GM19035 (cell line): ENCODE results near the gene SCUBE1.

ENCODE experiments used
- ATAC-seq: cut with Tn5 transposase; IDR thresholded peaks from one replicate; pipeline ENCODE4 v1.9.1; 2021; ENCODE audit not compliant: unreplicated experiment

Gene SCUBE1

DNA sequence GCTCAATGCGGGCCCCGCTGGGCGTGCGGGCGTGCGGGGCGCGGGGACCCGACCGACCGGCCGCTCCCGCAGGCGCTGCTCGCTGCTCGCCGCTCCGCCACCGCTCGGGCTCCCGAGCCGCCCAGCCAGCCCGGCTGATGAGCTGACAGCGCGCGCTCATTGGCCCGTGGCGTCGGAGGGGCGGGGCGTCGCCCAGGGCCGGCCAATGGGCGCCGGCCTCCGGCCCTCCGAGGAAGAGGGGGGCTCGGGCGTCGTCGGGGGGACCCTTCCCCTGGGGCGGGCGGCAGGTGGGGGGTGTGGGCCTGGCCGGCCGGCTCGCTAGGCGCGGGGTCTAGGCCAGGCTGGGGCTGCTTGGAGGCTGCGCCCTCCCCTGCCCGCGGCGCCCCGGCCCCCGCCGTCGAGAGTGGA is at the start of gene SCUBE1:
SCUBE1 (minus strand) TSS at position 111 of the 408 bp plus-strand sequence. CDS start 111 bp downstream, outside the sequence.
- ATAC-seq, result no peak

GRCh38 chr22:43392385-43392989 is 49.3 kb upstream of the SCUBE1 start:
- no peak for ATAC-seq

DNA sequence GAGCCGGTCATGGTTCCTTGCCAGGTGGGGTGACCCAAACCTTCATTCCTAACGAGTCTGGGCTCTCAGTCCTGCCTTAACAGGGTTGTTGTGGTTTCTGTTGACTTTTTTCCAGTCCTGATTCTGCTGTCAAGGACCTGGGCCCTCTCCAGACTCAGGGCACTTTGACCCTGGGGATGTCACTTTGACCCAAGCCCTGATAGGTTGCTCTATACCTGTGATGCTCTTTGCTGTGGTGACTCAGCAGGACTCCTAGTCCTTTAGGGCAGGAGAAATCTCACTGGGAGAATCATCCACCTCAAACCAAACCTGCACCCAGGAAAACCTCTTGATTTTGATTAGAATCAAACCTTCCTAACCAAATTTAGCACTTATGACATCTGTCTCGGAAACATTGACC is 48.1 kb upstream of the SCUBE1 start:
- ATAC-seq, result no peak

DNA sequence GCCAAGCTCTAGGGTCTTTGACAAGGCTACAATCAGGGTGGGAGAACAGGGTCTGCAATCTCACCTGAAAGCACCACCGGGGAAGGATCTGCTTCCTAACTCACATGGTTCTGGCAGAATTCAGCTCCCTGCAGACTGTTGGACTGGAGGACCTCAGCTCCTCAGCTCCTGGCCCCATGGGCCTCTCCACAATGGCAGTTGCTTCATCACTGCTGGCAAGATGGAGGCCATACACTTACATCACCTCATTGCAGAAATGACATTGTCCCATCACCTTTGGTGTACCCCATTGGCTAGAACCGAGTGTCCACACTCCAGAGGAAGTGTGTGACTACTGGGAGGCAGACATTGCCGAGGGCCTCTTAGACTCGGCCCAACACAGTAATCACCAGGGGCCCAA is 47.7 kb upstream of the SCUBE1 start:
- ATAC-seq, result no peak

GRCh38 chr22:43390166-43390565 is 47.0 kb upstream of the SCUBE1 start:
- ATAC-seq, result no peak

GRCh38 chr22:43389227-43389836 is 46.2 kb upstream of the SCUBE1 start:
- ATAC-seq, result no peak

DNA sequence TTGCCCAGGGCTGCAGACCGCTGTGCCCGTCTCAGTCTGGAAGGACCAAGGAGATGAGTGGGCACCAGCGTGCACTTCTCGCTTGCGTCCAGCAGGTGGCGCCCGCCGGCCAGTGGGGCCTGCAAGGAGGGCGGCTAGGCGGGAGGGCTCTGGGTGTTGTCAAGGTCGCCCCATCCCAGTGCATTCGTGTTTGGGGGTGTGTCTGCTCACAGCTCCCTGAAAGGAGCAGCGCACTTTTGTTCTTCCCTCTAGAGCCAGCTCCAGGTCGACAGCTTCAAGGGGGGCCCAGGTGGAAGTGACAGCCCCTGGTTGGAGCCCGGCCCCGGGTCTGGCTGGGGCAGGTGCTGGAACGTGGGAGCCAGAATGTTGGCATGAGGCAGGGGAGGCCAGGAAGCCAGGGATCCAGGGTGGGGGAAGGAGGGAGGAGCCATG is 45.3 kb upstream of the SCUBE1 start:
- no peak for ATAC-seq

DNA sequence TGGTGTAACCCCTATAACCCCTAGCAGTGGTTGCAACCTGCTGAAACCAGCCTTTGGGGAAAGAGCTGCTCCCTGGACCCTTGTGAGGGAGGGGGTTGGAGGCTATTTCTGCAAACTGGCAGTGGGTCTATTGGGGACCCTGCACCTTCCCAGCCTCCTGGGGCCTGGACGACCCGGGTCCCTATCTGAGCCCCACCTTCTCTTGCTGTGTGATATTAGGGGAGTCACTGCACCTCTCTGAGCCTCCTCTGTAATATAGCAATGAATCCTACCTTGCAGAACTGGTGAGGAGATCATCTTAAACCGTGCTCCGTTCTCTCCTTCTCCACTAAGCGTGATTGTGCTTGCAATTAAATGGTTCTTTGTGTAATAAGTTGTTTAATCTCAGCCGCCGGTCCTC is 44.6 kb upstream of the SCUBE1 start:
- ATAC-seq, result no peak

DNA sequence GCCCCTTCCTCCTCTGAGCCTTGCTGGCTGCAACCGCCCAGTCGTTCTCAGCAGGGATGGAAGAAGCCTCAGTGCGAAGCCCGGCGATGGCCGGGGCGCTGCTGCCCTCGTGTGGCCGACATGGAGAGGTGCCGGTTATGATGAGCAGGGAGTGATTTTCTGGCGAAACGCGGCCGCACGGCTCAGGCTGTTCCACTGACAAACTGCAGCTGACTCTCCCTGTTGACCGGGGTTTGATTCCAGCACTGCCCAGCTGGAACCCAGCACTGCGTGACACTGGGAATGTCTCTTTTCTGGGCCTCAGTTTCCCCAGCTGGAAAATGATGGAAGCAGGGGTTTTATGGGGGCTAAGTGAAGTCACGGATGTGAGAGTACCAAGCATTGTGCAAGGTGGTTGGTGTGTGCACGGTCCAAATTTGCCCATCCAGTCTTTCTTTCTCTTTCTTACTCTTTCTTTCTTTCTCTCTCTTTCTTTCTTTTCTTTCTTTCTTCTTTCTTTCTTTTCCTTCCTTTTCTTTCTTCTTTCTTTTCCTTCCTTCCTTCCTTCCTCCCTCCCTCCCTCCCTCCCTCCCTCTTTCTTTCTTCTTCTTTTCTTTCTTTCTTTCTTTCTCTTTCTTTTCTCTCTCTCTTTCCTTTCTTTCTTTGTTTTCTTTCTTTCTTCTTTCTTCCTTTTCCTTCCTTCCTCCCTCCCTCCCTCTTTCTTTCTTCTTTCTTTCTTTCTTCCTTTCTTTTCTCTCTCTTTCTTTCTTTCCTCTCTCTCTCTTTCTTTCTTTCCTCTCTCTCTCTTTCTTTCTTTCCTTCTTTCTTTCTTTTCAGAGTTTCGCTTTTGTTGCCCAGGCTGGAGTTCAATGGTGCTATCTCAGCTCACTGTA is 42.8 kb upstream of the SCUBE1 start:
- no peak for ATAC-seq

- no peak for ATAC-seq
Observed at GRCh38 chr22:43384863-43385262, 41.7 kb upstream of the SCUBE1 start.

DNA sequence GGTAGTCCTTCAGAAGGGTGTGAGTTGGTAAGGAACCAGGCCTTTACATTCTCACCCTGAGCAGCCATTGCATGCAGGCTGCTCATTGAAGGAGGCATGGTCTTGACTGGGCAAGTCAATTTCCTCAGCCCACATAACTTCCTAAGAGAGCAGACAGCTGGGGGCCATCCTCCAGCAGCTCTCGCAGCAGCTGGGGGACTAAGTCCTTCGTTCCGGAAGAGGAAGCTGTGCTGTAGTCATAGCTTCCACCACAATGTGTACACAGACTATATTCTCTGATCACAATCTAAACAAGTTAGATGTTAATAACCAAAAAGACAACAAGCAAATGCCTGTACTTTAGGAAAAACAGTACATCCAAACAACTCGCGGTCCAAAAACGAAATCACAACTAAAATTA is 38.5 kb upstream of the SCUBE1 start:
- ATAC-seq, result no peak

- peak; percentile 66 for ATAC-seq
Observed at GRCh38 chr22:43377896-43378704, 34.9 kb upstream of the SCUBE1 start.

GRCh38 chr22:43377548-43377895 is 34.4 kb upstream of the SCUBE1 start:
- ATAC-seq, result no peak

GRCh38 chr22:43376765-43377547 is 33.8 kb upstream of the SCUBE1 start:
- peak; percentile 61 for ATAC-seq

- no peak for ATAC-seq
Observed at GRCh38 chr22:43375951-43376455, 32.8 kb upstream of the SCUBE1 start.

DNA sequence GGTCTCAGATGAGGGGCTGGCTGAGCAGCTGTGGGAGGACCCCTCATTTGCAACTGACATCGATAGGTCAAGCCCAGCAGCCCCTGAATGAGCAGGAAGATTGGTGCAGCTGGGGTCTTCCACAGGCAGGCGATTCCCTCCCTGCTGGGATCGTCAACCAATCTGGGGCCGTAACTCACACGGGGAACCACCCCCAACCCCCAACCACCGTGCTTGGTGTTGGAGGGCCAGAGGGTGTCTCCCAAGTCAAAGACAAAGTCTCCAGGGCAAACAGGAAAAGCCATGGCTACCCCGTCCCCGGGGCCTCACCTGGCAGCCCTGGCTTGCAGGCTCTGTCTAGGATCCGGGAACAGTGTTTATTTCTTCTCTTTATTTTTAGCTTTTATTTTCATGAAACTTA is 26.9 kb upstream of the SCUBE1 start:
- ATAC-seq, result no peak

GRCh38 chr22:43365715-43366440 is 22.7 kb upstream of the SCUBE1 start:
- ATAC-seq, result no peak

- ATAC-seq, result no peak
Observed at GRCh38 chr22:43364169-43364435, 20.9 kb upstream of the SCUBE1 start.

DNA sequence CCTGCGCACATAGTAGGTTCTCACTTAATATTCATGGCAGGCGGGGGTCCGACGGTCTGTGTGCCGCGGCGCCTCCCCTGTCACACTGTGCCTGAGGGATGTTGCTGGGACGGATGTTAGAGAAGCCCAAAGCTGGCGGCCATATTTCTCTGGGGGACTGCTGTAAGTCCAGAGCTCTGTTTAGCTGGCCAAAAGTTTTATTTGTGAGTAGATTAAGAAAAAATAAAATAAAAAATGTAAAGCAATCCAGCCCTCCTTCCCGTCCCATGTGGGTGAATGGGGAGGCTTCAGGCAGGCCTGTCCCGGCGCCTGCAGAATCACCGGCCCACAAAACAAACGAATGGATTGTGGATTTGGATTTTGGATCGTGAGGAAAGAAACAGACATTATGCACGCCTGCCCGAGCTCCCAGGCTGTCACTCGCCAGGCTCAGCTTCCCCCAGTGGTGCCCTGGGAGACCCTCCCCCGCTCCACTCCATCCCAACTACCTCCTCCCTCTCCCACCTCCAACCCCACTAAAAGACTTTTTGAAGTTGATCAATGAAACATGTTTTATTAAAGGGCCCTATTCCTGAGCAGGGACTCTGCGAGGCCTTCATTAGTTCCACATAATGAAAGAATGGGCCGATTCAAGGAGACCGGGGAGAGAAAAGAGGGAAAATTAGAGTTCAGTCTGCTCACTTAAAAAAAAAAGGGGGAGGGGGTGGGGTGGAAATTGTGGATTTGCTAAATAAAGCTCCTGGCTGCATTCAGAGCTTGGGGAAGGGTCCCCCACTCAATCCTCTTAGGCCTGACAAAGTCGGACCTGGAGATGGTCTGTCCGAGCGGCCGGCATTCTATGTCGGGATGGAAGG is 20.4 kb upstream of the SCUBE1 start:
- no peak for ATAC-seq
